Osteocyte (in vitro differentiated cells): ENCODE measurements around the gene ALKBH3. TPM values are rescaled to one million over a fixed set of nuclear protein-coding genes. Genes with fewer than 3 reads are reported as not detected.
A peak's percentile ranks its signal among the peaks of the same experiment; 100 is the strongest.

Experiments
- DNase-seq: peaks from one replicate; pipeline ENCODE4 v3.0.0; 2021; ENCODE audit warnings: mixed read lengths; ENCODE audit not compliant: unreplicated experiment; ENCODE audit errors: extremely low spot score
- H3K27ac Mint-ChIP-seq: one replicate; pipeline ENCODE4 v1.8.0; 2021; ENCODE audit warnings: mild to moderate bottlenecking, mixed read lengths; ENCODE audit not compliant: unreplicated experiment
- H3K27me3 Mint-ChIP-seq: one replicate; pipeline ENCODE4 v1.8.0; 2021; ENCODE audit warnings: mixed read lengths; ENCODE audit not compliant: unreplicated experiment
- H3K36me3 Mint-ChIP-seq: one replicate; pipeline ENCODE4 v1.8.0; 2021; ENCODE audit warnings: mixed read lengths; ENCODE audit not compliant: unreplicated experiment
- H3K4me1 Mint-ChIP-seq: one replicate; pipeline ENCODE4 v1.8.0; 2021; ENCODE audit warnings: mixed read lengths; ENCODE audit not compliant: unreplicated experiment
- H3K4me3 Mint-ChIP-seq: one replicate; pipeline ENCODE4 v1.8.0; 2021; ENCODE audit warnings: mild to moderate bottlenecking, moderate library complexity, mixed read lengths; ENCODE audit not compliant: unreplicated experiment
- H3K9me3 Mint-ChIP-seq: one replicate; pipeline ENCODE4 v1.8.0; 2021; ENCODE audit warnings: mixed read lengths; ENCODE audit not compliant: unreplicated experiment
- total RNA-seq: library from RNA; stranded (reverse); gene quantifications from 2 replicates; pipeline ENCODE4 v1.2.1, GENCODE V29; 2021
- TF ChIP-seq, protein P1 (sequence below): fragments of 200-600 bp; sonication (generic); IDR thresholded peaks from 2 replicates; pipeline ENCODE4 v1.5.0; 2021; ENCODE audit warnings: antibody characterized with exemption, mild to moderate bottlenecking, moderate library complexity

Gene ALKBH3
- total RNA-seq, 1 donor from 2014 or later = 32.4 TPM

DNA sequence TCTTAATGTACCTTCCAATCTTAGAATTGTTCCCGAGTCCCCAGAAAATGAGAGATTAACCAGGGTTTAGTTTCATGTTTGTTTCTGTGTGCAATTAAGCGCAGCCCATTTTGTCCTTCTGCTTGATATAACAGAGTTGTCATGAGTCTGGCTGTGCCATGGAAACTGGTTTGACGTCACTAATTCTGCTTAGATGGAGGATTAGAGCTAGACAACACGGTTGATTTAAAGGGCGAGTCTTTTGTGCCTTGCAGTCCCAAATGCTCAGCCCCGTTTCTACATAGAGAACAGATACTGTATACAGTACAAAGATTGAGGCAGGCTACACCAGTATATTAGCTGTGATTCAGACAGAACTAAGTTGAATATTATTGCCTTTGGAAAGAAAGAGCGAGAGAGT is 45.5 kb upstream of the ALKBH3 start:
- H3K9me3 Mint-ChIP-seq = no peaks in the 10 kb centered on the region
- TF ChIP-seq, protein P1, sequence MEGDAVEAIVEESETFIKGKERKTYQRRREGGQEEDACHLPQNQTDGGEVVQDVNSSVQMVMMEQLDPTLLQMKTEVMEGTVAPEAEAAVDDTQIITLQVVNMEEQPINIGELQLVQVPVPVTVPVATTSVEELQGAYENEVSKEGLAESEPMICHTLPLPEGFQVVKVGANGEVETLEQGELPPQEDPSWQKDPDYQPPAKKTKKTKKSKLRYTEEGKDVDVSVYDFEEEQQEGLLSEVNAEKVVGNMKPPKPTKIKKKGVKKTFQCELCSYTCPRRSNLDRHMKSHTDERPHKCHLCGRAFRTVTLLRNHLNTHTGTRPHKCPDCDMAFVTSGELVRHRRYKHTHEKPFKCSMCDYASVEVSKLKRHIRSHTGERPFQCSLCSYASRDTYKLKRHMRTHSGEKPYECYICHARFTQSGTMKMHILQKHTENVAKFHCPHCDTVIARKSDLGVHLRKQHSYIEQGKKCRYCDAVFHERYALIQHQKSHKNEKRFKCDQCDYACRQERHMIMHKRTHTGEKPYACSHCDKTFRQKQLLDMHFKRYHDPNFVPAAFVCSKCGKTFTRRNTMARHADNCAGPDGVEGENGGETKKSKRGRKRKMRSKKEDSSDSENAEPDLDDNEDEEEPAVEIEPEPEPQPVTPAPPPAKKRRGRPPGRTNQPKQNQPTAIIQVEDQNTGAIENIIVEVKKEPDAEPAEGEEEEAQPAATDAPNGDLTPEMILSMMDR = no peak
- peaks cover 4% of the 10 kb centered on the region for H3K36me3 Mint-ChIP-seq
- no peaks in the 10 kb centered on the region for H3K27me3 Mint-ChIP-seq
- H3K4me1 Mint-ChIP-seq = peaks cover 25% of the 10 kb centered on the region
- H3K27ac Mint-ChIP-seq = no peak overlapping the region
- no peak overlapping the region for H3K4me3 Mint-ChIP-seq
- no peak for DNase-seq

DNA sequence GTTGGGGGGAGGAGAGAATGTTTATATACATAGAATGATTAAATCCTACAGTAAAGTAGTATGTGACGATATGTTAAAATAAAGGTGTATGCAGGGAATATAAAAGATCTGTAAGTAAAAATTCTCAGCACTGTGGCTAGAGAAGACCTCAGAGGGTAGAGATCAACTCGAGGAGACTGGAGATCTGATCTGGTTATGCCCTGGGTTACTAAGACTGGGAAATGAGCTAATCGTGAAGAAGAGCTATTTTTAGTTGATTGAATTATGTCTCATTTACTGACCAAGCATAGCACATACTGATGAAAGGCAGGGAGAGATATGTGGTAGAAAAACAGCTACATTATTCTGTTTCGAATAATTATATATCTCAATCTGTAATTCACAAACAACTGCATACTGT is 42.8 kb upstream of the ALKBH3 start:
- DNase-seq = no peak
- H3K27me3 Mint-ChIP-seq = no peaks in the 10 kb centered on the region
- H3K4me3 Mint-ChIP-seq = no peak overlapping the region
- no peaks in the 10 kb centered on the region for H3K9me3 Mint-ChIP-seq
- TF ChIP-seq, protein P1 = no peak
- H3K4me1 Mint-ChIP-seq = peaks cover 9% of the 10 kb centered on the region
- H3K36me3 Mint-ChIP-seq = peaks cover 13% of the 10 kb centered on the region
- no peak overlapping the region for H3K27ac Mint-ChIP-seq

DNA sequence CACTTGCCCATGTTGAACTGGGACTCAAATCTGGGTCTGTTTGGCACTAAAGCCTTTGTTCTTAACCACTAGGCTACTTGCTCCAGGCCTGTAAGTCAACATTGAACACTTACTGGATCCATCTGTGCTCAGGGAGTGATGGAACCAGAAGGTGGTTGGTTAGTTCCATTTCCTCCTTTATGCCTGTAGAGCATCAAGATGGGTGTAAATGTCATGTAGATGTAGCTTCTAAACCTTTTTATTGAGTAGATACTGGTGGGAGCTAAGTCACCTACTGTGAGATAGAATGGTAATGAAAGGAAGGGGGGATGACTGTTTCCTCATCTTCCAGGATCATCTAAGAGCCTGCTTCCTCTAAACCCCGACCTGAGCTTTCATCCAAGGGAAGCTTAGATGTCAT is 38.6 kb upstream of the ALKBH3 start:
- TF ChIP-seq, protein P1 = no peak
- Mint-ChIP-seq H3K36me3 (peaks cover 16% of the 10 kb centered on the region), H3K9me3 (no peaks in the 10 kb centered on the region), H3K4me3 (no peak overlapping the region), H3K27me3 (no peaks in the 10 kb centered on the region), H3K4me1 (peaks cover 2% of the 10 kb centered on the region), H3K27ac (no peak overlapping the region)
- no peak for DNase-seq

GRCh38 chr11:43845816-43846215 is 34.8 kb upstream of the ALKBH3 start:
- H3K4me1 Mint-ChIP-seq = peaks cover 2% of the 10 kb centered on the region
- TF ChIP-seq, protein P1 = no peak
- no peak for DNase-seq
- peaks cover 11% of the 10 kb centered on the region for H3K36me3 Mint-ChIP-seq
- no peak overlapping the region for H3K27ac Mint-ChIP-seq
- no peak overlapping the region for H3K4me3 Mint-ChIP-seq
- no peaks in the 10 kb centered on the region for H3K9me3 Mint-ChIP-seq
- no peaks in the 10 kb centered on the region for H3K27me3 Mint-ChIP-seq

DNA sequence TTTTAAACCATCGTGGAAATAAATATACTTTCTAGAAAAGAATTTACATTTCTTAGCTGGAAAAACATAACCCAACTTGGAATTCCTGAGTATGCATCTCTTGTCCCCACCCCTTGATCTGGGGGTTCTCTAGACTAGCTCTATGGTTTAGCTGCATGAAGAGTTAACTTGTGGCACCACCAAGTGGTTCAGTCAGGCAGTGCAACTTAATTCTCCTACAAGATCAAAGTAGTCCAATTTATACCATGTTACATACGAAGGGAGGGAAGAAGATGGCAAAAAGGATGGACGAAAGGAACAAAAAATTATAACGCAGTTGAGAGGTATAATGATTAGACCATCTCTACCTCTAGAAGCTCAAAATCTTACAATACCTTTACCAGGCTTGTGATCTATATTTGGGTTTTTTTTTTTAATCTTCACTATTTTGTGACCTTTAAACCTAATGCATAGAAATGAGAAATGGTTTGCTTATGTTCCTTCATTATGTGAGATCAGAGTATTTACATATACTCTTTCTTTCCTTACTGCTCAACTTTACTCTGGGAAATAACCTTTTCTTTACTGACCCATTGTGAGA is 28.5 kb upstream of the ALKBH3 start:
- Mint-ChIP-seq H3K27ac (no peak overlapping the region), H3K4me3 (no peak overlapping the region), H3K27me3 (no peaks in the 10 kb centered on the region), H3K9me3 (no peaks in the 10 kb centered on the region), H3K4me1 (no peaks in the 10 kb centered on the region), H3K36me3 (peaks cover 4% of the 10 kb centered on the region)
- TF ChIP-seq, protein P1 = peak; percentile 84
- no peak for DNase-seq
